Left hindlimb (tissue), 1 donor: ENCODE measurements around the gene RNF215.

Source experiments
- DNase-seq: peaks from one replicate; pipeline ENCODE4 v3.0.0-alpha.2; 2018

RNF215 gene

DNA sequence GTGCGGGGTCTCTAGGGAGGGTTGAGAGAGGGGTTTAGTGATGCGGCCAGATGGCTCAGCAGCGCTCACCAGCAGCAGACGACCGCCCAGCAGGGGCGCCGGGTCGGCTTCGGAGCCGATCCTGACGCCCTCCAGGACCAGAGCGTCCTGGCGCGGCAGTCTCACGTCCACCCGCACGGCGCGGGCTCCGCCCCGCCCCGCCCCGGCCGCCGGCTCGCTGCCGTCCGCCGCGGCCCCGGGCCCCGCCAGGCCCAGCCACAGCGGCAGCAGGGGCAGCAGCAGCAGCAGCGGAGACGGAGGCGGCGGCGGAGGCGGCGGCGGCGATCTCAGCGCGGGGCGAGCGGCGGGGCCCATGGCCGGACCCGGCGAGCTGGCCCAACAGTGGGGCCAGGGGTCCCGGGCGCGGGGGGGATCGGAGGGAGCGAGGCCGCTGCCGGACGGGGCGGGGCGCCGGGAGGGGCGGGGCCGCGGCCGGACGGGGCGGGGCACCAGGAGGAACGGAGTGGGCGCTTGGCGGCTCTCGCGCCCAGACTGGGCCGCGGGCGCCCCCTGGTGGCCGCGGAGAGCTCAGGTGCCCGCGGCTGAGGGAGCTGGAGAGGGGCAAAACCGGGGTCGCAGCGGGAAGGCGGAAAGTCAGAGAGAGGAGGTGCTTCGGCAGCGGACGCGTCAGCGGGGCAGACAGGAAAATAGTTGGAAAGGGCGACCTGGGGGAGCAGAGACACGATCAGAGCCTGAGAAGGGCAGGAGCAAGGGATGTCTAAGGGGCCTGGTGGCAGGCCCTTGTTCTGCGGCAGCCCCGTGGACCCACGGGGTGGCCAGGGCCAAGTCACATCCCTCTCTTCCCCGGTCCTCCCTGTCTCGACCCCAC is at the start of gene RNF215:
Gene RNF215 (minus strand): TSS at position 452 of the 868 bp plus-strand sequence. CDS start 98 bp downstream, at position 354.
- DNase-seq, result peak; percentile 91

DNA sequence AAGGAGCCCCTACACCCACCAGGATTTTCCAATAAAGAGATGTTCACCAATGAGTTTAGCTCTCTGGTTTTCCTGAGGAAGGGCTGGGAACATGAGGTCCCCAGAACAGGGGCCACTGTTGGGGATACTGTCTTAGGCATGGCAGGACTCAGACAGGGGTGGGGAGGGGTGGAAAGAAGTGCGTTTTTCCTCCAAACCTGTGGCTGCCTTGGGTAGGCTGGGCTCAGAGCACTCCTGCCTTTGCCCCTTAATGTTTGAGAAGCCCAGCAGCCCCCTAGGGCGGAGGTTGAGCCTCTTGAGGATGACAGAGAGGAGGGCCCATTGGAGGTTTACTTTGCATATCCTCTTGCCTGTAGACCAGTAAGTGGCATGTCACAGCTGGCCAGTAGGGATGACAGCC is 49.0 kb upstream of the RNF215 start:
- DNase-seq, result no peak

DNA sequence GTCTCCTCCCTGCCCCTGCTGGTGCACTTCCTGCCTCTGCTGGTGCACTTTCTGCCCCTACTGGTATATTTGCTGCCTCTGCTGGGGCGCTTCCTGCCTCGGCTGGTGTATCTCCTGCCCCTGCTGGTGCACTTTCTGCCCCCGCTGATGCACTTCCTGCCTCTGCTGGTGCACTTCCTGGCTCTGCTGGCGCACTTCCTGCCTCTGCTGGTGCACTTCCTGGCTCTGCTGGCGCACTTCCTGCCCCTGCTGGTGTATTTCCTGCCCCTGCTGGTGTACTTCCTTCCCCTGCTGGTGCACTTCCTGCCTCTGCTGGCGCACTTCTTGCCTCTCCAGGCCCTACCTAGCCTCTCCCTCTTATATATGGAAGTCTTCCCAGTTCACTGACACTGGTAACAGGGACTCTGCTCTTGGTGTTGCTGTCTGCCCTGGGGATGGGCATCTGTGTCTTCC is 48.5 kb upstream of the RNF215 start:
- DNase-seq, result no peak

DNA sequence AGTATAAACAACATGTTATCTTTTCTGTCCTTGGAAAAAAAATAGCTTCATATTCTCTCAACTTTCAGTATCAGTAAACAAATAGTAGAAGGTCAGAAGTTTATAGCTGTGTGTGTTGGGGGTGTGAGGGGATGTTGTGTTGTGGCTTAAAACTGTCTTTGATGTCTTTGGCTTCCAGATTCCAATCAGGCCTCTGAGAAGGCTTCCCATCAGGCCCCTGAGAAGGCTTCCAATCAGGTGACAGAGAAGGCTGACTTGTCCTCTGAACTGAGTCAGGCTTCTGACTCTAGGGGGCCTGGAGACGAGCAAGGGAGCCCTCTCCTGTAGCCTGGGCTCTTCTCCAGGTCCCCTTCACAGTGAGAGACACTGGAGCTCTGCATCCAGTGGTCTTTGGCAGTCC is 47.6 kb upstream of the RNF215 start:
- no peak for DNase-seq

DNA sequence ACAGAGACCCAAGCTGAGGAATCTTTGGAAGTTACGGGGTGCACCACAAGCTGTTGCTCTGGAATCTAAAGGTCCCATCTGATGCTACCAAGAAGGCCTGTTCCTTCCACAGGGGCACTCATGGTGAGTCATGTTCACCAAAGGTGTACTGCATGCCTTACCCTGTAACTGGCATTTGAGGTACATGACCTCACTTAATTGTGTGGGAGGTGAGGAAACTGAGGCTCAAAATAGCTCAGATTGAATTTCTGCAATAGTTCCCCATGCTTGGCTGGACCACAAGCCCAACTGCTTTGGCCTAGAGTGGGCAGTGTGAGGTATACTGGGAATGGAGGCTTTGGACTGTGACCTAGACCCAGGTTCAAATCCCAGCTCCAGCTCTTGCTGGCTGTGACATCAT is 46.6 kb upstream of the RNF215 start:
- DNase-seq, result no peak

DNA sequence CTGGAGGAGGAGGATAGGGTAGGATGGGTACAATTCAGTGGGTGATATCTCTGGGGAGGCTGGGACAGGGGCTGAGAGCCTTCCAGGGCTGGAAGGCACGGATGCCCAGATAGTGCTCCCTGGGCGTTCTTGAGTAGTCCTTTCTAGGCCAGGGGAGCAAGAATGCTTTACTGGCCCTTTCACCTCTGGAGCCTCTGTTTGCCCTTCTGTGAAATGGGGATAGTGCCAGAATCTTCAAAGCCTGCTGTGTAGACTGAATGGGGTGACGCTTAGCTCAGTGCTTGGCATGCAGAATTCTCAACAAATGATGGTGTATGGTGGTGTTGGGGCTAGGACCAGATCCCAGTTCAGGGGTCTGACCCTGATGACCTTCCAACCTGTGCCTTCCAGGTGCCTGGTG is 46.0 kb upstream of the RNF215 start:
- no peak for DNase-seq

DNA sequence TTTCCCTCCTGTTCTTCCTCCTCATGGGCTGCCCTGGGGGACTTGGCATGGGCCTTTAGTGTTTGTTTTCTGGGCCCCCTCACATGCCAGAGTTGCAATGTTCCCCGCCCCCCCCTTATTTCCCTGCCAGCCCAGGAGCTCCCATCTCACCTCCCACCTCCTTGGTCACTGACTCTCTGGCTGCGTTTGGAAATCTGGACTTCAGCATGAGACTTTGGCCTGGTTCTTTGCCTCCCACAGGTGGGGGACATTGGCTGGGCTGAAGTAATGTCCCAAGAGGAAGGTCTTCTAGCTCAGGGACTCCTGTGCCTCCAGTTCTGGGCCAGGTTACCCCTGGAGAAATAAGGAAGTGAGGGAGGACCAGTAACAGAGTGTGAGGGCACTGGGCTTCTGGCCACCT is 45.3 kb upstream of the RNF215 start:
- no peak for DNase-seq

DNA sequence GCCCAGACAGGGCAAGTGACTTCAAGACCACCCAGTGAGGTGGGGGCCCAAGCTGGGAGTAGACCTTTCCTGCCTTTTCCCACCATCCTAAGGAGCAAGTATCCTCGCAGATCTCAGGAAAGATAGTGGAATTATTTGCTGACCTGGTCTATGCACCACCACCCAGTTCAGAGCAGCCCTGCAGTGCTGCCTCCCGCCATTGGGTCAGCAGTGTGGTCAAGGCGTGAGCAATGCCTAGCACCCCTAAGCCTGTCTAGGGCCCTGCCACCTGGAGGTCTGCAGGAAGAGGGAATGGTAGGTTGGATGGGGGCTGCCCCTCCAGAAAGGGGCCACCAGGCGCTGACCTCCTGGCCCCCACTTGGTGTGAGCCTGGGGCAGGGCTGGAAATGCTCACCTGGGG is 44.9 kb upstream of the RNF215 start:
- no peak for DNase-seq

DNA sequence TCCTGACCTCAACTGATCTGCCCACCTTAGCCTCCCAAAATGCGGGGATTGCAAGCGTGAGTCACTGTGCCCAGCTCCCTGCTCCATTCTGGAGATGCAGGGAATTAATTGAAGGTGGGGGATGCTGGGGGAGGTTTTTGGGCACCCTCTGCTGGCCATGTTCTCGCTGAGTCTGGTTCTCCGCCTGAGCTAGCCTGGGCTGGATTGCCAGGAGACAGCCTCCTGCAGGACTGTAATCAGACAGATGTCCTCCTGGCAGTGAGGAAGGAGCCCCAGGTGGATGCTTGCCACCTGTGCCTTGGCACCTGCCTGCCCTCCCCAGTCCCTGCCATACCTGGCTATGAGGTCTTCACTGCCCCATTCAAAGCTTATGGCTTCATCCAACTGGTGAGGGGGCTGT is 43.7 kb upstream of the RNF215 start:
- DNase-seq, result no peak

DNA sequence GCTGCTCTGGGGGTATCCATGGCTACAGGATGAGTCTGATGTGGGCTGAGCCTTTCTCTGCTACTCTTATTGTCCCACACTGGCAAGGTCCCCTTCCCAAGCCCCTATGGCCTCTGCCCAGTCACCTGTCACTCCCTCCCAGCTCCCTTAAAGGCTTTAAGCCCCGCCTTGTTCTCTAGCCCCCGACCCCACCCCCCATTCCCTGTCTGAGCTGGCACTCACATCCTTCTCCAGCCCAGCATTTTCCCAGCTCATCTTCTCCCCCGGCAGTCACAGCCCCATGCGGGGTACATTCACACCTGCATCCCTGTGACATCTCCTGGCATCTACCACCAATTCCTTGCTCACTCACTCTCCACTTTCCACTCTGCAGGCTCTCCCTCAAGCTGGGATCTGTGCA is 42.7 kb upstream of the RNF215 start:
- DNase-seq, result no peak

DNA sequence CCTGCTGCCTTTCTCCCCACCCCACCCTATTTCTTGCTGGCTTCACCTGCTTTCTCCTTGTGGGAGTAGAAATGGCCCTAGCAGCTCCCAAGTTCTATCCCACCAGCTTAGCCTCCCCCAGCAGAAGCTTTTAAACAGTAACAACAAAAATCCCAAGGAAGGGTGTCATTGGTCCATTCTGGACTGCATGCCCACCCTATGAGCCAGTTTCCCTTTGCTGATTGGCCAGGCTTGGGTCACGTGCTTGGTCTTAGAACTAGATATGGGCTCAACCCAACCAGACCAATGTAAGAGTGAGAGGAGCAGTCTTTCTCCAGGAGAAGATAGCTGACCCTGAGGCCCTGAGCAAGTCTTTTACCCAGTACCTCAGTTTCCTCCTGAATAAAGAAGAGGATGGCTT is 40.7 kb upstream of the RNF215 start:
- DNase-seq, result no peak

DNA sequence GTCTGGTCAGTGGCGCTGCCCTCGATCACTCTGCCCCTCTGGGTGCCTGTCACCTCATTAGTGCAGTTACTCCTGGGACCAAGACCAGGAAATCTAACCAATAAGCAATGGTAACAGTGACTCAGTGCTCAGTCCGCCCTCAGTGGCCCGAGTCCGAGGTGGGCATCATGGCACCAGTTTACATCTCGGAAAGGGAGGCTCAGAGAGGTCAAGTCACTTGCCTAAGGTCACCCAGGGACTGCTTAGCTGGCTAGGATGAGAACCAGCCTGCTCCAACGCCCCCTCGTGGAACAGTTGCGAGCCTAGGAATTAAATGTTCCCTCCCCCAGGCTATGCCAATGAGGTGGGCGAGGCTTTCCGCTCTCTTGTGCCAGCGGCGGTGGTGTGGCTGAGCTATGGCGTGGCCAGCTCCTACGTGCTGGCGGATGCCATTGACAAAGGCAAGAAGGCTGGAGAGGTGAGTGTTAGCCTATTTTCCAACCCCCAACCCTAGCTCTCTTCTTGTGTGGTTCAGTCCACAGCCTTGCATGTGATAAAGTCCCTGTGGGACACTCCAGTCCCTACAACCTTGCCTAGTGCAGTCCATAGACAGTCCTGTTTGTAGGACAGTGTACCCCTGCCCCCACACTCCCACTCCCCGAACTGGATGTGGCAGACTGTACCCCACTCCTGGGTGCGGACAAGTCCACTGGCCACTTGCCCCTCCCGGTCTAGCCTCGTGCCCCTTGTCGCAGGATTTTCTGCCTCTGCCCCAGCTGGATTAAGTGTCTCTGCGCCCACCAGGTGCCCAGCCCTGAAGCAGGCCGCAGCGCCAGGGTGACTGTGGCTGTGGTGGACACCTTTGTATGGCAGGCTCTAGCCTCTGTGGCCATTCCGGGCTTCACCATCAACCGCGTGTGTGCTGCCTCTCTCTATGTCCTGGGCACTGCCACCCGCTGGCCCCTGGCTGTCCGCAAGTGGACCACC is 39.5 kb upstream of the RNF215 start:
- peak; percentile 86 for DNase-seq

DNA sequence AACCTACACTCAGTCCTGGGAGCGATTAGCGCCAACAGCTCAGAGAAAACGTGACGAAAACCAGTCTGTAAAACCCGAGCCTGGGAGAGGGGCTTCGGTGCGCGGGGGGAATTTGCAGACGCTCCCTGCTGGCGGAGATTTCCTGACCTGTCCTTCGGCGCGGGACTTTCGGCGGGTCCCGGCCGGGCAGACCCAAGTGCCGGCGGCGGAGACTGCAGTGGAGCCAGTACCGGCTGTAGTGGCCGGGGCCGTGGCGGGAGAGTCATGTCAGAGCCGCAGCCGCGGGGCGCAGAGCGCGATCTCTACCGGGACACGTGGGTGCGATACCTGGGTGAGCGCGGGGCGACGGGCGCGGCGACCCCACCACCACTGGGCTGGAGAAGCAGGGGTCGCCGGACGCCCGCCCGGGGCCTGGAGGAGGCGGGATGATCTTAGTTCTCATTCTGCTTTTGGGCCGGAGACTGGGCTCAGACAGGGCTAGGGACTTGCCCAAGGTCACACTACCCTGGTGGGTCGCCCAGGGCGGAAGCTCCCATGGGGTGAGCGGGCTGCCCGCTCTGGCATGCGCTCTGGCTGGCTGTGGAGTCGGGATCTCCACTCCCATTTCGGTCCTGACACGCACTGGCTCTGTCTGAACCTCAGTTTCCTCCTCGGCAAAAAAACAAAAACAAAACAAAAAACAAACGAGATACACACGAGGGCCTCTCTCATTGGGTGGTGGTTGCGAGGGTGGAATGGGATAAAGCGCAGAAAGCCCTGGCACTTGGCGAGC is 38.6 kb upstream of the RNF215 start, which contains the start of gene MTFP1:
Gene MTFP1 (plus strand): TSS at position 153 of the 772 bp plus-strand sequence. CDS start 112 bp downstream, at position 265.
- DNase-seq, result peak; percentile 80

DNA sequence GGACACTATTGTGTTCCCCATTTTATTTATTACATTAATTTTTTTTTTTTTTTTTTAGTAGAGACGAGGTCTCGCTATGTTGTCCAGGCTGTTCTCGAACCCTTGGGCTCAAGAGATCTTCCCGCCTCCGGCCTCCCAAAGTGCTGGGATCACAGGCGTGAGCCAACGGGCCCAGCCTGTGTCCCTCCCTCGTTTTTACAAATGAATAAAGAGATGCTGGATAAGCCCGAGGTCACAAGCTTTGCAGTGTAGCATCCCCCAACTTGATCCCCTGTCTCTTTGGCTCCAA is 38.1 kb upstream of the RNF215 start:
- DNase-seq, result no peak

DNA sequence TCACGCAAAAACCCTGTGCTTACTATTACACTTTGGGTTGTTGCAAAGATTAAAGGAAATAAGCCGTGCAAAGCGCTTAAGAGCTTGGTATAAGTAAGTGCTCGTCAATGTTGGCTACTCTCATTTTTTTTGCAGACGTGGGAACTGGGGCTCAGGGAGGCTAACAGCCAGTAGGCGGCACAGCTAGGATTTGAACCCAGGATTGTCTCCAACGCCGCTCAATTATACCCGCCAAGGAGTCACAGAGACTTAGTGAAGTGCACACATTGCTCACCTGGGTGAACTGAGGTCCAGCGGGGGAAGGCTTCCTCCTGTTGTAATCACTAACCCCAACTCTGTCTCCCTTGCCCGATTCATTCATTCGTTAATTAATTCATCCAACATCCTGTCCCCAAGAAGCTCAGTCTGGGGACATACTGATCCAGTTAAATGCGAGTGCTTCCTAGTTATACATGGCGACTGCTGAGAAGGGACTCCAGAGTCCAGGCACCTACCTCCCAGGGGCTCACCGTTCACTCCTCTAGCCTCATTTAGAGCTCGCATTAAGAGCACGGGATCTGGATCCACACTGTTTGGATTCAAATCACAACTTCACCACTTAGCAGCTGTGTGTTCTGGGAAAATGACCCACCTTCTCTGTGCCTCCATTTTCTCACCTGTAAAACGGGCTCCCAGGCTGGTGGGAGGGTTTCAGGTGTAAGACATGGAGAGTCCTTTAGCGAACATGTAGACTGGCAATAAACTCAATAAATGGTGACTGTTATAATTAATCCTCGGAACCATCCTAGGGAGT is 37.5 kb upstream of the RNF215 start:
- DNase-seq, result no peak

DNA sequence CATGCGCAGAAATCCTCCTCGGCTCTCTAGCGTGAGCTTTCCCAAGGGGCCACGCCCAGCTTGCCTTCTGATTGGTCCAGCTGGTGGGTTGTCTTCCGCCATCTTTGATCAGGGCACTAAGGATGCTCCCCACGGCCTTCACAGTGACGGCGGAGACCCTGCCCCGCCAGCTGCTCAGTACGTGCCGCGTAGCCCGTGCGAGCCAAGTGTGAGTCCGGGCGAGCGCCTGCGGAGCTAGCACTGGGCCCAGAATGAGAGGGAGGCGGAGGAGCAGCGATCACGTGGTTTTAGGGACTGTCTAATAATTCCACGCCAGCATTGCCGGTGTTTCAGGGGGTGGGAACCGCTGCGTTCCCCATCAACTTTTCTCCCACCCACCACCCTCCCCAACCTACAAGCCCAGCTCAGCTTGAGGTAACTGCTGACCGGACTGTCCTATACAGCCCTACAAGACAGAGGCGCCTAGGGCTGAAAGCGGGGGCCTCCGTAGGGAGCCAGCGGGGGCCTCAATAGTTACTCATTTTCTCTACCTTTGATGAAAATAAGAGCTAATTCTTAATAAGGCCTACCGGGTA is 36.8 kb upstream of the RNF215 start:
- peak; percentile 100 for DNase-seq

DNA sequence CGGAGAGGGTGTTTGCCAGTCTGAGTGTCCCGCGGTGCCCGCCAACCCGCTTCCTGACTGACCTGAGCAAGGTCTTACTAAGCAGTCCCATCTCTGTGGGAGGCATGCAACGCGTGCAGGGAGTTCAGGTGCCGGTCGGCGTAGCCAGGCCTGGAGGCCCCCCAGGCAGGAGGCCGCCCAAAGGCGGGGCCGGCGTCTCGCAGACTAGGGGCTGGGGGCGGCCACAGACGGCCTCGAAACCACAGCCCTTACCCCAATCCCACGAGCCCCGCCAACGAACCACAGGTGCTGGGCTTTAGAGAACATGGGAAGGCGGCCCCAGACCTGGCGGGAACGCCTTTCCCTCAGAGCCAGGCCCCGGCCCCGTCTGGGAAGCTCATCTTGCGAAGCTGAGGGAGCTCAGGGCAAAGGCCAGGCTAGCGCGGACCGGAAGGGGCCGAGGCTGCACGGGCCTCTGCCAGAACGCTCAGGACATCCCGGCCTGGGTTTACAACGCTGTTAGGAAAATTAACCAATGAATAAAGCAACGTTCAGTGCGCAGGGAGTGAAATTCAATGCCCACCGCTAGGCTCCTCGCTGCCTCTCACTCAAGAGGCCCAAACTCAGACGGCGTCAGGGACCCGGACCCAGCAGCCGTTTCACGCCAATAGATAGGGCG is 36.2 kb upstream of the RNF215 start:
- DNase-seq, result no peak

DNA sequence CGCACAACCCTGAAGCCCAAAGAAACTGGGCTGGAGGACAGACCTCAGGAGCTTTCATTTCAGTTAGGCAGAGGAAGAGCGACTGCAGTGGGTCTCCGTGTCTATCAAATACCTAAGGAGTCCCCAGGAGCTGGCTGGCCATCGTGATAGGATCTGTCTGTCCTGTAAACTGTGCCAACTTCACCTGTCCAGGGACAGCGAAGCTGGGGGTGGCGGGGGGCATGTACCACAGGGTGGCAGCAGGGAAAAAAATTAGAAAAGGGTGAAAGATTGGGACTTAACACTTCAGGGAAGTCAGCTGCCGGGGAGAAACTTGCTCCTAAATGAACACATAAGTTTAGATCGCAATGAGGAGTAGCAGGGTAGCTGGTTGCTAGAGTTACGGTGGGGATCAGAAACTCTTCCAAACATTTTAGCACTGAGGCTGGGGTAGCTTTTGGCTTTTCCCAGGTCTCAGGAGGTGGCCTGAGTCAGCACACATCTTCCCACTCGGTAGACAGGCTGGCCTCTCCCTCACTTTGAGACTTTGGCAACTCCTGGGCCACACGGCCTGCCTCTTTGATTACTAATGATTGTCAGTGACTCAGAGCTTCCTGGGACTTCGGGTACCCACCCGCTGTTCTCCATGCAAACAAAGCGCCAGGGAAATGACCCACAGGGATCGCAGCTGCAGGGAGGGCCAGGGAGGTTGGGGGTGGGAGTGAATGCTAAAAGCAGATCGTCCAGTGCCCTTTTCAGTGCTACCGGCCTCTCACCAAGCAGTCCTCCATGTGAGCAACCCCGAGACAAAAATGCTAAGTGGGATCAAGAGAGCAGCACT is 35.5 kb upstream of the RNF215 start:
- peak; percentile 64 for DNase-seq

DNA sequence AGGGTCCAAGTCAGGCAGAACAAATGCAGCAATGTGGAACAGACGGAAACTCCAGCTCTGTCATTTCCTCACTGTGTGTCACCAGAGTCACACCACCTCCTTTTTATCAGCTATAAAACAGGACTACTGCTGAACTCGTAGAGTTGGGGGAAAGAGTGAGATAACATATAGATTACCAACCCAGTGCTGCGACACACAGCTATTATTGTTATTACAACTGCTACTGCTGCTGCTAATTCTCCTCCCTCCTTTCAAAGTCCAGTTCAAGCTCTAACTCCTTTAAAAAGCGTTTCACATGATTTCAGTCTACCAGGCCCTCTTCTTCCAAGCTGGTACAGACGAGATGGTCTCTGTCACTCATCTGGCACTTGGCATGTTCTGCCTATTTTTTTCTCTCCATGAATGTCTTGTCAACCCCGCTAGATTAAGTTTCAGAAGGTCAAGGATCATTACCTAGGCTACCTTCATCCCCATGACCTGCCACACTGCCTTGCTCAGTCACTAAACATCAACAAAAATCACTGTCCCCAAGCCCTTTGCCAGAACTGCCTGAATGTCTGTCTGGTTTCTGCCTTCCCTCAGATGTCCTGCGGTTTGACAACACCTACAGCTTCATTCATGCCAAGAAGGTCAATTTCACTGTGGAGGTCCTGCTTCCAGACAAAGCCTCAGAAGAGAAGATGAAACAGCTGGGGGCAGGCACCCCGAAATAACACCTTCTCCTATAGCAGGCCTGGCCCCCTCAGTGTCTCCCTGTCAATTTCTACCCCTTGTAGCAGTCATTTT is 34.7 kb upstream of the RNF215 start:
- DNase-seq, result no peak
